ENCODE data around the gene COL18A1. TPM values are rescaled to one million over a fixed set of nuclear protein-coding genes. Genes with fewer than 3 reads are reported as not detected.
"Not testable (repeated sequence)": the region's sequence is repeated elsewhere in the genome, so short reads cannot be mapped to it uniquely, and the experiment has no call there.

COL18A1 gene
- total and polyA plus RNA-seq, 4 donors = 44.9 to 308 (median 232) TPM

GRCh38 chr21:45502600-45502999 lies 97.6 kb downstream of the COL18A1 start (continued):
- TF ChIP-seq CTCF (IDR thresholded peaks at IDR 0.05; ENCODE audit: low read depth, low read length, missing input control) = no peak
- TF ChIP-seq RAD21 (IDR thresholded peaks at IDR 0.05) = no peak
- no peak for TF ChIP-seq HNF4G (IDR thresholded peaks at IDR 0.05)

GRCh38 chr21:45503226-45503625 lies 98.3 kb downstream of the COL18A1 start:
- Histone ChIP-seq H3K4me1 (ENCODE audit: control insufficient read depth in 4 of 4, insufficient read depth in 4 of 4, low read length in 3 of 4) (peaks cover 2 to 25% (median 16%) of the 10 kb centered on the region in 4 donors), H3K36me3 (ENCODE audit: control insufficient read depth in 4 of 4, insufficient read depth in 3 of 4, low read depth in 1 of 4, low read length in 3 of 4) (peaks cover 6 to 24% (median 19%) of the 10 kb centered on the region in 4 donors)
- H3K27ac ChIP-seq (ENCODE audit: low read depth in 1 of 2, low read length in 2 of 2); H3K4me3 ChIP-seq (ENCODE audit: low read depth in 1 of 3, low read length in 3 of 3); H3K27me3 ChIP-seq (ENCODE audit: control insufficient read depth in 4 of 4, insufficient read depth in 4 of 4, low read length in 3 of 4); DNase-seq (ENCODE audit: low spot score); H3K9ac ChIP-seq (ENCODE audit: low read depth in 1 of 2, low read length in 2 of 2); H3K9me3 ChIP-seq (ENCODE audit: control insufficient read depth in 4 of 4, low read length in 3 of 4): not testable (repeated sequence)
- 85% methylated on average over 3 of the region's 4 CpGs for WGBS

- WGBS = 95% methylated on average over 22 of the region's 22 CpGs
These were observed 99.1 kb downstream of the COL18A1 start for GRCh38 chr21:45504021-45504515.

More at GRCh38 chr21:45504021-45504515, 99.1 kb downstream of the COL18A1 start:
- Histone ChIP-seq H3K27me3 (ENCODE audit: control insufficient read depth in 4 of 4, insufficient read depth in 4 of 4, low read length in 3 of 4) (no peaks in the 10 kb centered on the region), H3K36me3 (ENCODE audit: control insufficient read depth in 4 of 4, insufficient read depth in 3 of 4, low read depth in 1 of 4, low read length in 3 of 4) (peaks cover 0 to 23% (median 14%) of the 10 kb centered on the region in 4 donors), H3K27ac (ENCODE audit: low read depth in 1 of 2, low read length in 2 of 2) (no peak overlapping the region), H3K4me1 (ENCODE audit: control insufficient read depth in 4 of 4, insufficient read depth in 4 of 4, low read length in 3 of 4) (peaks cover 3 to 33% (median 22%) of the 10 kb centered on the region in 4 donors), H3K4me3 (ENCODE audit: low read depth in 1 of 3, low read length in 3 of 3) (no peak overlapping the region), H3K9ac (ENCODE audit: low read depth in 1 of 2, low read length in 2 of 2) (no peak overlapping the region), H3K9me3 (ENCODE audit: control insufficient read depth in 4 of 4, low read length in 3 of 4) (no peaks in the 10 kb centered on the region)
- no peak for TF ChIP-seq JUND (IDR thresholded peaks at IDR 0.05)
- no peak for TF ChIP-seq EGR1 (IDR thresholded peaks at IDR 0.05; ENCODE audit: low read depth in 2 of 2)
- TF ChIP-seq NR2F2 (IDR thresholded peaks at IDR 0.05) = no peak
- no peak for TF ChIP-seq CTCF (IDR thresholded peaks at IDR 0.05; ENCODE audit: low read depth, low read length, missing input control)
- no peak for TF ChIP-seq YY1 (IDR thresholded peaks at IDR 0.05)
- TF ChIP-seq ATF3 (IDR thresholded peaks at IDR 0.05) = no peak
- no peak for TF ChIP-seq SP1 (IDR thresholded peaks at IDR 0.05)
- TF ChIP-seq RAD21 (IDR thresholded peaks at IDR 0.05) = no peak
- no peak for TF ChIP-seq HNF4G (IDR thresholded peaks at IDR 0.05)
- no peak for DNase-seq (ENCODE audit: low spot score)

Data from liver (tissue), 9 donors.